Activated CD4-positive, alpha-beta memory T cell treated with anti-CD3 and anti-CD28 coated beads, Interleukin-2, amount 10 ng/mL, durations not matched to agents 7 days and 5 days (primary cell): ENCODE measurements around the gene GJD2. TPM values are rescaled to one million over a fixed set of nuclear protein-coding genes. Genes with fewer than 3 reads are reported as not detected.

ENCODE experiments used
- CTCF ChIA-PET: fragments of 350-600 bp; sonication (Branson Sonifier 250); formaldehyde crosslinking; loops from one replicate; lab custom pipeline; 2021; ENCODE audit warnings: antibody characterized with exemption, inconsistent platforms; lab: Charles Lee
- POLR2A ChIA-PET: fragments of 350-600 bp; sonication (Branson Sonifier 250); formaldehyde crosslinking; loops from one replicate; lab custom pipeline; 2021; ENCODE audit warnings: antibody characterized with exemption; lab: Charles Lee
- DNase-seq: peaks from one replicate; pipeline ENCODE4 v3.0.0-alpha.2; 2020
- H3K27ac Mint-ChIP-seq: one replicate; pipeline ENCODE4 v1.8.0; 2021; ENCODE audit warnings: mild to moderate bottlenecking, mixed read lengths
- H3K27me3 Mint-ChIP-seq: one replicate; pipeline ENCODE4 v1.8.0; 2021; ENCODE audit warnings: mixed read lengths
- H3K36me3 Mint-ChIP-seq: one replicate; pipeline ENCODE4 v1.8.0; 2021; ENCODE audit warnings: low read depth, mixed read lengths
- H3K4me1 Mint-ChIP-seq: one replicate; pipeline ENCODE4 v1.8.0; 2021; ENCODE audit warnings: mixed read lengths
- H3K4me3 Mint-ChIP-seq: one replicate; pipeline ENCODE4 v1.8.0; 2021; ENCODE audit warnings: mild to moderate bottlenecking, mixed read lengths
- H3K9me3 Mint-ChIP-seq: one replicate; pipeline ENCODE4 v1.8.0; 2021; ENCODE audit warnings: mixed read lengths
- total RNA-seq, 2 experiments: library from RNA; stranded (reverse); gene quantifications; one replicate each; pipeline ENCODE4 v1.2.3, GENCODE V29; 2021

Gene GJD2
- total RNA-seq = not detected

DNA sequence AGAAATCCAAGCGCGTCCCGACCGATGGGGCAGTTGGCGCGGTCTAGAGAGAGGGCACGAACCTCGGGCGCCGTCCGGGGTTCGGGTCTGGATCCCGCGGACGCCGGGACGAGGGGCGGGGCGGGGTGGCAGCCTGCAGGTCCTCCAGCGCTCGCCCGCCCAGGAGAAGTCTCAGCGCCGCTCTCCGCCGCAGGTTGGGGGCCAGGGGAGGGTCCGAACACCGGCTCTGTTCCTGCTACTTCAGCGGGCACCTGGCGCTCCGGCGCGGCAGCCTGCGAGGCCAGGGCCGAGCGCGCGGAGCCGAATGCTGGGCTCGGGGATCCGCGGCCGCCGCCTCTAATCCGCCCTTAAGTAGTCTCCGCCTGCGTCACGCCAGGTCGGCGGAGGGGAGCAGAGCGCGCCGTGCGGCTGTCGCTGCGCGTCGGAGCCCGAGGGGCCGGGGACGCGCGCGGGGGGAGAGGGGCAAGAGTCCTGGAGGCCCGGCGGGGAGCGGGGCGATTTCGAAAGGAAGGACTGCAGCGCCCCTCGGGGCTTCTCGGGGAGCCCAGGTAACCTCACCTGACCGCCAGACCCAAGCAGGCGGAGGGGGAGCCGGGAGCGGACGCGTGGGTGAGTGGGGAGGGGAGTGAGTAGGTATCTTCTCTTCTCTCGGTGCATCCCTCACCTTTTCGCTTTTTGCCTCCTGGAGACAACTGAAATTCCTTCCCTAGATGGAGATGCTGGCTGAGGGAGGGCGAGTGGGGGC is at the start of gene GJD2:
GJD2 (minus strand) TSS at position 325 of the 745 bp plus-strand sequence. CDS start 510 bp downstream, outside the sequence.
- Mint-ChIP-seq H3K4me1 (peaks cover 3% of the 10 kb centered on the region), H3K4me3 (no peak within 1 kb of the TSS), H3K36me3 (no peaks in the 10 kb centered on the region), H3K27ac (no peak within 1 kb of the TSS), H3K9me3 (no peaks in the 10 kb centered on the region), H3K27me3 (peaks cover 59% of the 10 kb centered on the region)
- POLR2A ChIA-PET = no interaction called here
- CTCF ChIA-PET = no interaction called here
- DNase-seq = no peak

DNA sequence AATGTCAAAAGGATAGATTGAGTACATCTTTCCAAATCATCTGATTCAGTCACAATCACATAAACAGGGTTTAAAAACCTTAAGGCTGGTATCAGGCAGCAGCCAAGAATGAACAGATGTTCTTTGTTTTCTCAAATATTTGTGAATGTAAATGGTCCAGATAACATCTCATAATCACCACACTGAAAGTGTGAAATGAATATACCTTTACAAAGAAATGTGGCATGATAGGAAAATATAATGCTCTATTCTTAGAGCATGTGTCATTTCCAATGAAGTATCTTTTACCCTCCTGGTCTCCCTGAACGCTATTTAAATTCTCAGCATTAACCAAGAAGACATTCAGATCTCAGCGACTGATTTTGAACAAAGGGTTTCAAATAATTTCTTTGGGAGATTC is 49.3 kb upstream of the GJD2 start:
- no peak for DNase-seq
- ChIA-PET CTCF (no interaction called here), POLR2A (no interaction called here)
- Mint-ChIP-seq H3K36me3 (no peaks in the 10 kb centered on the region), H3K27me3 (peaks cover 24% of the 10 kb centered on the region), H3K27ac (no peak overlapping the region), H3K4me3 (no peak overlapping the region), H3K9me3 (no peaks in the 10 kb centered on the region), H3K4me1 (no peaks in the 10 kb centered on the region)

DNA sequence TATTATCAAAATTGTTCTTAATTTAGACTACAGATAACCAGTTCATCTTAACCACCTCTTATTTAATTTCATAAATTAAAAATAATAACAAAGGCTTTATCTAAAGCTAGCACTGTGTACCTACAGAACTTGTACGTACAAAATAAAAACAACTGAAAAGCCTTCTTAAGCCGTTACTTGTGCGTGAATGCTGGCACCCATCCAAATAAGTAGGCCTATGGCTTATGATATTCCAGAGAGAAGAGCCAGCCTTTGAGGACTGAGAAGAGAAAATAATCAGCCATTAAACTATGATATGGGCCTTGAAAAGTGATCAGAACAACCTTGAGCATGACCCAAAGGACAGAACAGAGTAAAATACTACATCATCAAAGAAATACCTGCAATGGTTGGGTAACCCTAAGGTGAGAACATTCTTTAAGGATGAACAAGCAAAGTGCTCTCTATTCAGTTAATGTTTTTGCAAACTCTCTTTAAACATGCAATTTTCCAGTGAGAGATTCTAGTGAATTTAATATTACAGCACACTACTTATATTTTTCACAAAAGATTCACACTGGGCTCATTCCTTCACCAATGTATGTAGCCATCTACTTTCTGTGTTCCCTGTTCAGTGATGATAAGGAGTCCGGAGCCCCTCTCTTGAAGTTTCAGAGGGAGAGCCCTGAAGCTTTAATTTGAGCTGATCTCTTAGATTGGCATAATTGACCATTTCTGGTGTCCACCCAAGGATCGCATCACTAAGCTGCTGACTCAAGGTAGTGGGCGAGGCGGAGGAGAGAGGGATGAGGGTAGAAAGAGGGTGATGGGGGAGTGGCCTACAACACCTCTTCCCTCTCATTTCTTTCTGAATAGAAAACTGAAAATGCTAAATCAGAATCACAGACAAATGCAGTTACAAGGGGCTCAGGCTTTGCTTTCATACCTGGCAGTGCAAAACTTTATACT is 48.3 kb upstream of the GJD2 start:
- Mint-ChIP-seq H3K9me3 (no peaks in the 10 kb centered on the region), H3K27me3 (peaks cover 26% of the 10 kb centered on the region), H3K4me1 (no peaks in the 10 kb centered on the region), H3K4me3 (no peak overlapping the region), H3K27ac (no peak overlapping the region), H3K36me3 (no peaks in the 10 kb centered on the region)
- DNase-seq = no peak
- ChIA-PET CTCF (no interaction called here), POLR2A (no interaction called here)

DNA sequence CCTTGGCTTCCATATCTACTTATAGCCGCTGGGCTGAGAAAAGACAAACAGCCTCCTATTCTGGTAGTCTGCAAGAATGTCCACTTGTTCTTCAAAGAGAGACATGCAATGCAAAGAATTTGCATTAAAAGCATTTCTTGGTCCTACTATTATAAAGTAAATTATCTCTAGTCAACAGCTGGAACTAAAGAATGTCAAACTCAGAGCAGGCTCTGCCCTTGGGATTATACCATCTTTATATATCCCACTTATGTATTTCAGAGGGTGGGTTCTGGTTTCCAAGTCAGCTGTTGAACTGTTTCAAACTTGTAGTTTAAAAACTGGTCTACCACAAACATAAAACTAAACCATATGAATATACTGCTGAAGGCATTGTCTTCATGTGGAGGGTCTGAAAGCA is 47.6 kb upstream of the GJD2 start:
- no peaks in the 10 kb centered on the region for H3K36me3 Mint-ChIP-seq
- peaks cover 29% of the 10 kb centered on the region for H3K27me3 Mint-ChIP-seq
- CTCF ChIA-PET = no interaction called here
- no peaks in the 10 kb centered on the region for H3K9me3 Mint-ChIP-seq
- H3K4me3 Mint-ChIP-seq = no peak overlapping the region
- no peak for DNase-seq
- POLR2A ChIA-PET = no interaction called here
- no peak overlapping the region for H3K27ac Mint-ChIP-seq
- no peaks in the 10 kb centered on the region for H3K4me1 Mint-ChIP-seq

DNA sequence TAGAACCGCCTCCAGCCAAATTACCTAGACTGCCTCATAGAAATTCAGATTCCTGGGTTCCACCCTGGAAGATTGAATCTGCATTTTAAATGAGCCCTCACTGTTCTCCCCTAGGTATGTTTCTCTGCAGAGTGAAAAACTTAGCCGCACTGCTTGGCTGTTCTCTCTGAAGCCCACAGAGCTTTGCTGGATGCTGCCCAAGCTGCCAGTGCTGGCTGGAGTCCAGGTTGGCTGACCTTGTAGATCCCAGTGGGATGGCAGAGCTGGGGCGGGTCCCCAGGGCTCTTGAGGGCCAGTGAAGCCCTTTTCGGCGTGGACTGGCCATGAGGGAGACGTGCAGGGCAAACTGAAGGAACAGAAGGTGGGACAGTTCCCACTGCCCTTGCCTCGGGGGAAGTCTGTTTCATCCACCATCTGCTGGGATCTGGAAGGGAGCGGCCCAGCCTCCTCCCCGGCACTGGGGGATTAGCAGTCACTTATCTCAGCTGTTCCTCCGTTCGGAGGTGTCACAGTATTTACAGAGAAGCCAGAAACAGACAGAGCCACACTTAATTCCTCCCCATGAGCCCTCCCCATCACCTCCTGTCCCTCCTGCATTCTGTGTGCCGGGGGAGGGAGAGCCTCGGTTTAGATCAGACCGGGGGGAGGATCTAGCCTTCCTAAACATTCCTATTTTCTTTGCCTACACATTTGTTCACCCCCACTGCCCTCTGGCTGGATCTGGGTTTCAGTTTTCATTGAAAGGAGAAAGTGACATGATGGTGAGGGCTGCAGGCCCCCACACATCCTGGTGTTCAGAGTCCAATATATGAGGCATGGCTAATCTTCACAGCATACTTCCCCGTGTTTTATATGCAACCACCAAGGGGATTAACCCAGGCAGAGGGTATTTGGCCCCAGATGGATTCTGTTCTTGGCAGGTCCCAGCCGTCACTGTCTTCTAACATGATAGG is 44.6 kb upstream of the GJD2 start:
- peaks cover 43% of the 10 kb centered on the region for H3K27me3 Mint-ChIP-seq
- ChIA-PET POLR2A (no interaction called here), CTCF (no interaction called here)
- H3K27ac Mint-ChIP-seq = no peak overlapping the region
- DNase-seq = no peak
- no peaks in the 10 kb centered on the region for H3K9me3 Mint-ChIP-seq
- no peaks in the 10 kb centered on the region for H3K4me1 Mint-ChIP-seq
- no peak overlapping the region for H3K4me3 Mint-ChIP-seq
- no peaks in the 10 kb centered on the region for H3K36me3 Mint-ChIP-seq

DNA sequence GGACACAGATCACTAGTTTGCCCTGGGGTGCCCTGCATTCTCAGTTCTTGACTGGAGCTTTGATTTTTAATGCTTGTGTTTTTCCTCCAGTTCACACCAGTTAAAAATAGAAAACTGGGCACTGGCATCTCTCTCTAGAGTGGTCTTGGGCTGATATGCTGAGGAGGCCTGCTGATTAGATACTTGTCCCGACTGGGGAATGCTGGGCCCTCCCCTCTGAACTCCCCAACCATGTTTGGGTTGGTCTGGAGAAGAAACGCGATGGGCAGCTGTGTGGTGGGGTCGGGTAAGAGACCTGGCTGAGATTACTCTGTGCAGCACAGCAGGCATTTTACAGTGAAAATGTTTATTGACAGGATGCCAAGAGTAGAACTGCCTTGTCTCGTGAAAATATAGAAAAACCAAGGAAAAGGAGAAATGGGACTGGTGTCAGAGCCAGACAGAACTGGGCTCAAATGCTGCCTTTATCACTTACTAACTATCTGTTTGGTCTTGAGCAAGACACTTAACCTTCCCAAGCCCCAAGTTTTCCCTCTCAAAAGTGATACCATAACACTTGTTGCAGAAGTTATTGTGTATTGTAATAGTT is 42.1 kb upstream of the GJD2 start:
- H3K9me3 Mint-ChIP-seq = no peaks in the 10 kb centered on the region
- CTCF ChIA-PET = no interaction called here
- peaks cover 63% of the 10 kb centered on the region for H3K27me3 Mint-ChIP-seq
- no peaks in the 10 kb centered on the region for H3K36me3 Mint-ChIP-seq
- POLR2A ChIA-PET = no interaction called here
- H3K4me1 Mint-ChIP-seq = no peaks in the 10 kb centered on the region
- no peak overlapping the region for H3K4me3 Mint-ChIP-seq
- no peak for DNase-seq
- no peak overlapping the region for H3K27ac Mint-ChIP-seq

DNA sequence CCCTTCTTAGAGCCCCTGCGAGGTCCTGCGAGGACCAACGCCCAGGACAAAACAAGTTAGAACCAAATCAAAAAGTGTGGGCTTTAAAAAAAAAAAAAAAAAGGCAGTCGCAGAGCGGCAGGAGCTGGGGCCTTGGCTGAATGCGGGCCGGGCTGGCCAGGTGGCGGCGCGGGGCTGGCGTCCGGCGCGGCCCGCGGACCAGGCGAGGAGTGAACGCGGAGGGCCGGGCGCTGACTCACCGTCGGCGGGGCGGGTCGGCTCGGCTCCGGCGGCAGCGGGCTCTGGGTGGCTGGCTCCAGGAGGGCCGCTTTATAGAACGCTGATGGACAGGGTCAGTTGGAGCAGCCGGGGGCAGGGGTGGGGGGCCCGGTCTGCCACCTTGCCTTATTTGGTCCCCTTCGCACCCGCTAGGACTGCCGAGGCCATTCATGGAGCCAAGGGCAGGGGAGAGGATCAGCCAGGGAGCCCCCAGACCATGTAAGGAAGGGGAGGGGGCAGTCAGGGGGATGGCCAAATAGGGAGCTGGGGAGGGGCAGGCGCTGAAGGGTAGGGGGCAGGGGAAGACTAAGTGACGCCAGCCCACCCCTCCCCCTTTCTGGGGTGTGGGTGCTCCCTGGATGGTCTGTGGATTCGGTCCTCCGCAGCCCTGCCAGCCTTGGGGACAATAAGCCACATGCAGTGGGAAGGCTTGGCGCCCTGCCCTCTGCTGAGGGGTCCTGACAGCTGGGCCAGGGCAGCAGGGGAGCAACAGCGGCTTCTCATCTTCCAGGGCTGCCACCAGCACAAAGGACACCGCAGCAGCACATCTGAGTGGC is 40.7 kb upstream of the GJD2 start, which contains the start of gene ACTC1:
ACTC1 (minus strand) TSS at position 283 of the 815 bp plus-strand sequence. CDS start 741 bp downstream, outside the sequence.
- no peak for DNase-seq
- H3K27me3 Mint-ChIP-seq = peaks cover 68% of the 10 kb centered on the region
- H3K27ac Mint-ChIP-seq = no peak within 1 kb of the TSS
- H3K4me1 Mint-ChIP-seq = no peaks in the 10 kb centered on the region
- POLR2A ChIA-PET = no interaction called here
- CTCF ChIA-PET = no interaction called here
- H3K9me3 Mint-ChIP-seq = no peaks in the 10 kb centered on the region
- H3K4me3 Mint-ChIP-seq = no peak within 1 kb of the TSS
- H3K36me3 Mint-ChIP-seq = no peaks in the 10 kb centered on the region

DNA sequence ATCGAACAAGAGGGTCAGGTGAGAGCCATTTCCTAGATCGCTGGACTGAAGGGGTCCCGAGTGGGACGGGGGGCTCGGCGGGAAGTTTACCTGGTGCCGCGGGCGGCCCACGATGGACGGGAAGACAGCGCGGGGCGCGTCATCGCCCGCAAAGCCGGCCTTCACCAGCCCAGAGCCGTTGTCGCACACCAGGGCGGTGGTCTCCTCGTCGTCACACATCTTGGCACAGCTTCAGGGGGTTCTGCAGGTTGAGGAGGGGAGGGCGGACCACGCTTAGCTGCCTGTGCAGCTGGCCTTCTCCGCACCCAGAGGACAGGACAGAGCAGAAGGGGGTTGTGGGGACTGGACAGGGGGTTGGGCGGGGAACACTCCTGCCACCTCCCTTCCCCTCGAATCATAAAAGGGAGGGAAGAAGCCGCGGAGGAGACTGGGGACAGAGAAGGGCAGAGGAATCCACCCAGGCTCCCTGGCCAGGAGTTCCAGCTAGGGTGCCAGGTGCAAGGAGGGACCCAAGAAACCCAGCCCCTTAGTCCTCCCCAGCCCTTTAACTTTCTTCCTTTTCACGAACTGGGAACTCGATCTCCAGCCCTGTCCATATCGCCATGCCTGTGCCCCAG is 39.9 kb upstream of the GJD2 start:
- Mint-ChIP-seq H3K27ac (no peak overlapping the region), H3K36me3 (no peaks in the 10 kb centered on the region), H3K27me3 (peaks cover 69% of the 10 kb centered on the region), H3K4me3 (no peak overlapping the region), H3K4me1 (no peaks in the 10 kb centered on the region), H3K9me3 (no peaks in the 10 kb centered on the region)
- no peak for DNase-seq
- CTCF ChIA-PET = no interaction called here
- POLR2A ChIA-PET = no interaction called here

DNA sequence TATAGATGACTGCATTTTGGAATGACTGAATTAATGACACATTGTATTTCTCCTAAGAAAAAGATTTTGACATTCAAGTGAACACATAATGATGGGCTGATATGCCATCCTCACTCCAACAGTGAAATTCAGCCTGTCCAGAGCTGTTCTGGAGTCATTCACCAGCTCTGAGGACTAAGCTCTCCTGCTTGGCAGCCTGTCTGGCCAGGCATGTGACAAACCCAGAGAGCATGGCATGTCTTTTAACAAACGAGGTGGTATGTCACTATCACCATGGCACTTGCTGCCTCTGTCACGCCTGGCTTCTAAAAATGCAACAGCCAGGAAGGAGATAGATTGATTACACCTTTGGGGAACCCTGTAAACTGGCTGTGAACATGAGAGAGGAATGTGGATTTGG is 39.1 kb upstream of the GJD2 start:
- H3K27ac Mint-ChIP-seq = no peak overlapping the region
- no peaks in the 10 kb centered on the region for H3K36me3 Mint-ChIP-seq
- H3K9me3 Mint-ChIP-seq = no peaks in the 10 kb centered on the region
- H3K4me1 Mint-ChIP-seq = no peaks in the 10 kb centered on the region
- no peak for DNase-seq
- CTCF ChIA-PET = no interaction called here
- peaks cover 67% of the 10 kb centered on the region for H3K27me3 Mint-ChIP-seq
- POLR2A ChIA-PET = no interaction called here
- no peak overlapping the region for H3K4me3 Mint-ChIP-seq

DNA sequence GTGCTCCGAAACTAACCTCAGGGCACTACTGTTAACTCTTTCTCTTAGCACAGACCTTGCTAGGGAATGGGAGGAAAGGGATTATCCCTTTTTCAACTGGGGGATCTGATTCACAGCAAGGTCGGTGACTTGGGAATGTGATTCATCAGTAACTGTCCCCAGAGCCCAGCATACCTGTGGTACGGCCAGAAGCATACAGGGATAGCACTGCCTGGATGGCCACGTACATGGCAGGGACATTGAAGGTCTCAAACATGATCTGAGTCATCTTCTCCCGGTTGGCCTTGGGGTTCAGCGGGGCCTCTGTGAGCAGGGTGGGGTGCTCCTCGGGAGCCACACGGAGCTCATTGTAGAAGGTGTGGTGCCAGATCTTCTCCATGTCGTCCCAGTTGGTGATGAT is 38.3 kb upstream of the GJD2 start:
- Mint-ChIP-seq H3K27ac (no peak overlapping the region), H3K4me3 (no peak overlapping the region), H3K9me3 (no peaks in the 10 kb centered on the region), H3K27me3 (peaks cover 67% of the 10 kb centered on the region), H3K4me1 (no peaks in the 10 kb centered on the region), H3K36me3 (no peaks in the 10 kb centered on the region)
- DNase-seq = no peak
- POLR2A ChIA-PET = no interaction called here
- CTCF ChIA-PET = no interaction called here

DNA sequence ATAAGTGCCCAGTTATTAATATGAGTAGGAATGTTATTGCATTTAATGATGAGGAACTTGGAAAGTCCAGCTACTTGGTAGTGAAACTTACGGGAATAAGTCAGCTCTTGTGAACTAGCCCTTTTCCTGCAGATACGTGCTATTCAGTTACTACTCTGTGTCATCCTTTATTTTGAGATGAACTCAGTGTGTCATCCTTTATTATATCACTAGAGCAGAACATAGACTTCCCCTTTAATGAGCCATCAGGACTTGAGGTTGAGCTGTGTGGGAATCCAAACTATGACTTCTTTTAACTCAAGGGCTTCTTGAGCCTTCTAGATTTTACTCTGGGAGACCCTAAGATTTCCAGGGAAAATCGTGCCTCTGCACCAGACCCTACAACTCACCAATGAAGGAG is 36.9 kb upstream of the GJD2 start:
- H3K4me1 Mint-ChIP-seq = no peaks in the 10 kb centered on the region
- H3K9me3 Mint-ChIP-seq = no peaks in the 10 kb centered on the region
- no peaks in the 10 kb centered on the region for H3K36me3 Mint-ChIP-seq
- CTCF ChIA-PET = no interaction called here
- POLR2A ChIA-PET = no interaction called here
- DNase-seq = no peak
- H3K27ac Mint-ChIP-seq = no peak overlapping the region
- no peak overlapping the region for H3K4me3 Mint-ChIP-seq
- H3K27me3 Mint-ChIP-seq = peaks cover 57% of the 10 kb centered on the region
